Right cardiac atrium (tissue), 5 donors: ENCODE results near the gene C16orf87. TPM values are rescaled to one million over a fixed set of nuclear protein-coding genes. Genes with fewer than 3 reads are reported as not detected.
"Not testable (repeated sequence)": the region's sequence is repeated elsewhere in the genome, so short reads cannot be mapped to it uniquely, and the experiment has no call there.

ENCODE experiments used
- ATAC-seq, 2 donors: fragments of 200-7000 bp; cut with Tn5 transposase; one replicate each; pipeline versions ENCODE4 v1.8.0 to v1.9.1; 2020; ENCODE audit warnings: moderate library complexity in 2 of 2, mild to moderate bottlenecking in 1 of 2
- DNase-seq, 3 donors: peaks; one replicate each; pipeline ENCODE4 v3.0.0-alpha.2; 2020
- H3K27ac ChIP-seq: one replicate; pipeline ENCODE4 v1.5.1; 2013; ENCODE audit warnings: mild to moderate bottlenecking, low read length, control low read depth, moderate library complexity
- H3K27me3 ChIP-seq: one replicate; pipeline ENCODE4 v1.6.1; 2013; ENCODE audit not compliant: control insufficient read depth, insufficient read depth
- H3K4me1 ChIP-seq: one replicate; pipeline ENCODE4 v1.6.1; 2013; ENCODE audit warnings: low read length; ENCODE audit not compliant: control insufficient read depth, insufficient read depth
- H3K4me3 ChIP-seq: one replicate; pipeline ENCODE4 v1.5.1; 2013; ENCODE audit warnings: low read length, control low read depth
- H3K9me3 ChIP-seq: one replicate; pipeline ENCODE4 v1.6.1; 2013; ENCODE audit warnings: low read length; ENCODE audit not compliant: control insufficient read depth
- WGBS: extraction: QIAGEN DNeasy Blood & Tissue Kit; methylation state at CpG from one replicate; pipeline ENCODE4 v1.1.7; 2013; 5-methylcytosine and 5-hydroxymethylcytosine counted together
- intact Hi-C, 4 donors: fragments of 100-400 bp; cut with DNase I; formaldehyde crosslinking; loops; one replicate each; pipeline versions ENCODE4 v1.11.0 to v1.14.0; 2022 to 2023
- polyA plus RNA-seq: library from polyadenylated mRNA; stranded (reverse); fragments of 200-250 nt; gene quantifications from one replicate; pipeline ENCODE4 v1.2.3, GENCODE V29; 2013
- total RNA-seq, 4 donors: library from RNA; stranded (reverse); fragmentation: NEBNext Ultra II Directional; extraction: Animal tissue kit (Norgen Biotek cat#: 25700); gene quantifications; one replicate each; pipeline ENCODE4 v1.2.1, GENCODE V29; 2021
- donor health status: healthy with polysubstance abuse.
- donor health status: DM: no; HTN: yes; CAD: no.
- donor health status: DM: no; HTN: no; CAD: no.
- donor health status: DM: no; HTN: yes; CAD: no; lungs with severe emphysema.
- donor health status: DM: yes; HTN: yes; CAD: no.

The C16orf87 gene
- total and polyA plus RNA-seq, 5 donors = 7.5 to 16.7 (median 14.2) TPM

DNA sequence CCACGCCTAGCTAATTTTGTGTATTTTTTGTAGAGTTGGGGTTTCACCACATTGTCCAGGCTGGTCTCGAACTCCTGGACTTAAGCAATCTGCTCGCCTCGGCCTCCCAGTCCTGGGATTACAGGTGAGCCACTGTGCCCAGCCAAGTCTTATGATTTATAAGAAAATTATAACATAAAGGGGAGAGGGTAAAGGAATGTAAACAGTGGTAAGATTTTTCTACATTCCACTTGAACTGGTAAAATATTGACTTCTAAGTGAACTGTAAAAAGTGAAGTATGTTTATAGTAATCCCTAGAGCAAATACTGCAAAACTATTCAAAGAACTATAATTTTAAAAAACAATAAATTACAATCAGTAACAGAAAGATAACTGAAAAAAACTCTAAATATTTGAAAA, 33.5 kb downstream of the C16orf87 start:
- Histone ChIP-seq H3K4me3 (no peak overlapping the region), H3K27me3 (no peaks in the 10 kb centered on the region), H3K9me3 (no peaks in the 10 kb centered on the region), H3K27ac (no peak overlapping the region), H3K4me1 (no peaks in the 10 kb centered on the region)
- 97% methylated on average over 4 of the region's 4 CpGs for WGBS
- DNase-seq = no peak
- no peak for ATAC-seq
- intact Hi-C loops = no loop called here

DNA sequence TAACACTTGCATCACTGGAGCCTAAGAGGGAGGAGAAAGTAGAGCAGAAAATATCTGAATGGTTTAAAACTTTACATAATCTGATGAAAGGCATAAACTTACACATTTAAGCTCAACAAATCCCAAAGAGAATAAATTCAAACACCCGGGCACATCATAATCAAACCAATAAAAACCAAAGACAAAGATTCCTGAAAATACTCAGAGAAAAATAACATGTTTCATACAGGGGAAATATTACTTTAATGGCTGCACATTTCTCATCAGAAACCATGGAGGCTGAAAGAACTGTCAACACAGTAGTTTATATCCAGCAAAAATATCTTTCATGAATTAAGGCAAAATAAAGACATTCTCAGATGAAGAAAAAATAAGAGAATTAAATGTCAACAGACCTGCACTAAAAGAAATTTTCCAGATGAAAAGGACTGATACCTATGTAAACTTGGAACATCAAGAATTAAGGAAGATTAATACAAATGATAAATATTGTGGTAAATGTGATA, 34.2 kb downstream of the C16orf87 start:
- no peak for ATAC-seq
- WGBS = 100% methylated on average over 1 of the region's 1 CpG
- no peak overlapping the region for H3K27ac ChIP-seq
- no peak overlapping the region for H3K4me3 ChIP-seq
- no peaks in the 10 kb centered on the region for H3K27me3 ChIP-seq
- no peak for DNase-seq
- intact Hi-C loops = no loop called here
- H3K4me1 ChIP-seq = no peaks in the 10 kb centered on the region
- no peaks in the 10 kb centered on the region for H3K9me3 ChIP-seq

DNA sequence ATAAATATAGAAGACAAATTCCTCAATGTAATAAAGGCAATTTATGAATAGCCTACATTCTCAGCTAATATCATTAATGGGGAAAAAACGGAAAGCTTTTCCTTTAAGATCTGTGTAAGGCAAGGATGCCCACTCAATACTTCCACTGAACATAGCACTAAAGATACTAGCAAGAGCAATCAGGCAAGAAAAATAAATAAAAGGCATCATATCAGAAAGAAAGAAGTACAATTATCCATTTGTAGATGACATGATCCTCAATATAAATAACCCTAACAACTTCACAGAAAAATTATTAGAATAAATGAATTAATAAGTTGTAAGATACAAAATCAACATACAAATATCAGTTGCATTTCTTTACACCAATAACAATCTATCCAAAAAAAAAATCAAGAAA, 37.1 kb downstream of the C16orf87 start:
- Histone ChIP-seq H3K4me3 (no peak overlapping the region), H3K27ac (no peak overlapping the region), H3K9me3 (no peaks in the 10 kb centered on the region), H3K27me3 (no peaks in the 10 kb centered on the region), H3K4me1 (no peaks in the 10 kb centered on the region)
- intact Hi-C loops = no loop called here
- WGBS = 96% methylated on average over 1 of the region's 1 CpG
- DNase-seq = no peak
- no peak for ATAC-seq

DNA sequence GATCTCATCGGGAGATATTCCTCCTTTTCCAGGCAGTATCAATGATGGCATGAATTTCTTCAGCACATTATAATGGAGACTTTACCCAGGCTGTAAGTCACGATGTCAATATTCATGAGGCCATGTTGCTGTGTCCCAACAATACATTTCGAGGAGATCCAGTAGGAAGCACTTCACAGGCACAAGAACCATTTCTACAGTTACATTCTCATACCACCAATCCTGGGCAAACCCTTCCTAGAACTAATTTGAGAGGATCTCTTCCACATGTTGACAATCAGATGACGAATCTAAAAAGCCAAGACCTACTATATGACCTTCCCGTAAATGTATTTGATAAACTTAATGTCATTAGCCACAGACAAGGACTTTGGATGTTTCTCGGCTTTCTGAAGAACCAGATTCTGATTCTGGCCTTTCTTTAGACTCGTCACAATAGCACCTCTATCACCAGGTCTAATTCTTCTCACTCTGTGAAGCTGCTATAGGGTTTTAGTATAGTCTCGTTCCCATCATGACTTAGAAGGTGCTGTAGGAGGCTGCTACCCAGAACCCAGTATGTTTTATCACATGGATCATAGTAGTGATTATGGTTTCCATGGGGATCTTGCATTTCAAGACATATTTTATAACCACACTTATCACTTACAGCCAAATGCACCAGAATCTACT, 40.2 kb downstream of the C16orf87 start:
- no peaks in the 10 kb centered on the region for H3K27me3 ChIP-seq
- ATAC-seq (no peak), DNase-seq (no peak)
- H3K27ac ChIP-seq = no peak overlapping the region
- H3K4me1 ChIP-seq = no peaks in the 10 kb centered on the region
- H3K4me3 ChIP-seq = peak overlapping the region; percentile 61
- H3K9me3 ChIP-seq = no peaks in the 10 kb centered on the region
- 83% methylated on average over 8 of the region's 8 CpGs for whole genome bisulfite sequencing
- intact Hi-C loops = no loop called here

DNA sequence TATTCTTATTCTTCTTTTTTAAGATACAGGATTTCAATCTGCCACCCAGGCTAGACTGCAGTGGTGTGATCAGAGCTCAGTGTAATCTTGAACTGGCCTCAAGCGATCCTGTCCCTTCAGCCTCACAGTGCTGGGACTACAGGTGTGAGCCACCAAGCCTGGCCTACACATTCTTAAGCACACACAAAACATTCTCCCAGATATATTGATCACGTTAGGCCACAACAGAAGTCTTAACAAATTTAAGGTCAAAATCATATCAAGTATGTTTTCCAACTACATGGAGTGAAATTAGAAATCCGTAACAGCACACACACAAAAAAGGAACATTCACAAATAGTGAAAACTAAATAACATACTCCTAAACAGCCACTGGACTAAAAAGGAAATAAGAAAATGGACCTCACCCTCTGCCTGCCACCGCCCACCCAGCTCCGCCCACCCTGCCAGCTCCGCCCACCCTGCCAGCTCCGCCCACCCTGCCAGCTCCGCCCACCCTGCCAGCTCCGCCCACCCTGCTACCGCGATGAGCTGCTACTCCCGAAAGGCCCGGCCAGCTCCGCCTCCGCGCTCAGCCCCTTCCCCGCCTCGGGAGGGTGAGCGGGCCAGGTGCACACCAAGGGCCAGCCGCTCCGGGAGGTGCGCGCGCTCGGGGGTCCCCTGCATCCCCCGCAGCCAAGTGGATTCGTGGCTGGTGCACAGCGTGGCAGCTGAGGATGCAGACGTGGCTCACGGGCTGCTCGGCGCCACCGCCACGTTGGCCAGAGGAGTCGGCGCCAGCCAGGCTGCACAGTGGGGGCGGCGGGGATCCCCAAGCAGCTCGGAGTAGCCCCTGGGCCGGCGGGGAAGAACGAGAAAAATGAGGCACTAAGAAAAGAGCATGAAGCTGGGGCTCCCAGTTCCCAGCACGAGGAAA, 41.2 kb downstream of the C16orf87 start:
- Histone ChIP-seq H3K27me3 (no peaks in the 10 kb centered on the region), H3K4me3 (peak overlapping the region; percentile 61), H3K4me1 (no peaks in the 10 kb centered on the region), H3K27ac (peak overlapping the region; percentile 71), H3K9me3 (no peaks in the 10 kb centered on the region)
- WGBS = 10% methylated on average over 43 of the region's 43 CpGs
- intact Hi-C loops = no loop called here
- DNase-seq = peak; percentile 76 to 92 (median 90)
- peak; percentile 98 to 99 for ATAC-seq

DNA sequence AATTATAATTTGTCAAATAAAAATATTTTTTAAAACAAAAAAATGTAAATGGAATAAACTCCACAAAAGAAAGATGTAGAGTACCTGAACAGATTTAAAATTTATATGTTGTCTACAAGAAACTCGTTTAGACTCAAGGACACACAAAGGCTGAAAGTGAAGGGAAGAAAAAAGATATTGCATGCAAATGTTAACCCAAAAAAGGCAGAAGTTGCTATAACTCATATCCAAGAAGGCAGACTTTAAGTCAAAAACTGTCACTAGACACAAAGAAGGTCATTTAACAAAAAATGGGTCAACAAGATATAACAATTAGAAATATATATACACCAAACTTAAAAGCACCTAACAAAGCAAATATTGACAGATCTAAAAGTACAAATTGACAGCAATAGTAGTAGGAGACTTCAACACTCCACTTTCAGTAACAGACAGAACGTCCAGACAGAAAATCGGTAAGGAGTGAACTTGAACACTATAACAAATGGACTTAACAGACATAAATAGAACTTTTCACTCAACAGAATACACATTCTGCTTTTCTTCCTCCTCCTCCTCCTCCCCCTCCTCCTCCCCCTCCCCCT, 42.0 kb downstream of the C16orf87 start:
- Histone ChIP-seq H3K9me3 (no peaks in the 10 kb centered on the region), H3K4me1 (no peaks in the 10 kb centered on the region), H3K4me3 (no peak overlapping the region), H3K27ac (no peak overlapping the region), H3K27me3 (no peaks in the 10 kb centered on the region)
- DNase-seq (no peak), ATAC-seq (no peak)
- intact Hi-C loops = no loop called here
- WGBS = 74% methylated on average over 3 of the region's 3 CpGs

DNA sequence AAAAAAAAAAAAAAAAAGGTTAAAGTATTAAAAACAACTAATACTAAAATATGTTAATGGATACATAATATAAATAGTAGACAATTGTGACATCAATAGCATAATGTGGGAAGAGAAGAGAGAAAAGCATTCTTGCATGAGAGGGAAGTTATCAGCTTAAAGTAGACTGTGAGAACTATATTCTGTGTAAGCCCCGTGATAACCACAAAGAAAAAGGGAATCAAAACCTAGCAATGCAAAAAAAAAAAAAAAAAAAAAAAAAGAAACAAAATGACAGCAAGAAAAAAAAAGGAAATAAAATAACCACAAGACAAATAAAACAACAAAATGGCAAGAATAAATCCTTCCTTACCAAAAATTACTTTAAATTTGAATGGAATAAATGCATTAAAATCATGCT, 43.1 kb downstream of the C16orf87 start:
- Histone ChIP-seq H3K27me3 (no peaks in the 10 kb centered on the region), H3K4me3 (no peak overlapping the region), H3K27ac (no peak overlapping the region), H3K9me3 (no peaks in the 10 kb centered on the region), H3K4me1 (no peaks in the 10 kb centered on the region)
- intact Hi-C loops = no loop called here
- no peak for ATAC-seq
- WGBS = 80% methylated on average over 1 of the region's 1 CpG
- no peak for DNase-seq

DNA sequence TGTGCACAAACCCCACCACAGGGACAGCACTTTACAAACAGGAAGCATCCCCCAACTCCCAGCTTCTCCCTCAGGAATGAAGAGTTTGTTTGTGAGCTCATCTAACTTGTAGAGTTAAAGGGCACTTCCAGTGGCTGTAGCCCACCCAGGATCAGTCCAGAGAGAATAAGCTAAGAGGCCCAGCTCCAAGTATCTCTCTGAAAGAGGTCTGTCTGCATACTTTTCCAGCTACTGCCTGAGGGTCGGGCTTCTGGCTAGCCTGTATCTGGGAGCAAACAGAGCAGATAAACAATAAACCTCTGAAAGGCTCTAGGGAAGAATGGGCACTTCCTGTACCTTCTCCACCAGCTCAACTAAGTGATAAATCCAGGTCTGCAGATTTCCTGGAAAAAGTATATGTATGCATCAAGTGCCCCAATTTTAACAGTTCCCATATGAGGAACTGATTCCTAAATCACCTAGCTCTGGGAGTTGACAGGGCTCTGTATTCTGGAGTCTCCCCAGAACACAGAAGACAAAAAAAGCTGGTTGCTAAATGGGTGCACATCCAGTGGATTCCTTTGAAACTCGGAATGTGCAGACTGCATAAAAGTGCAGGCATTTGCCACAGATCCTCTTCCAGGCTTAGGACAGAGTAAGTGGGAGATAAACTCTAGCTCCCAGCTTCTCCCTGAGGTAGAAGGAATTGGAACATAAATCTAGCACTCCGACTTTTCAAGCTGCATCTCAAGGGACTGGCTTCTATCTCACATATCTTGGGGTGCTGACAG, 45.7 kb downstream of the C16orf87 start:
- Histone ChIP-seq H3K4me3 (no peak overlapping the region), H3K4me1 (no peaks in the 10 kb centered on the region), H3K9me3 (no peaks in the 10 kb centered on the region), H3K27me3 (no peaks in the 10 kb centered on the region), H3K27ac (no peak overlapping the region)
- intact Hi-C loops = no loop called here
- ATAC-seq (no peak), DNase-seq (no peak)
- 24% methylated on average over 3 of the region's 3 CpGs for WGBS

DNA sequence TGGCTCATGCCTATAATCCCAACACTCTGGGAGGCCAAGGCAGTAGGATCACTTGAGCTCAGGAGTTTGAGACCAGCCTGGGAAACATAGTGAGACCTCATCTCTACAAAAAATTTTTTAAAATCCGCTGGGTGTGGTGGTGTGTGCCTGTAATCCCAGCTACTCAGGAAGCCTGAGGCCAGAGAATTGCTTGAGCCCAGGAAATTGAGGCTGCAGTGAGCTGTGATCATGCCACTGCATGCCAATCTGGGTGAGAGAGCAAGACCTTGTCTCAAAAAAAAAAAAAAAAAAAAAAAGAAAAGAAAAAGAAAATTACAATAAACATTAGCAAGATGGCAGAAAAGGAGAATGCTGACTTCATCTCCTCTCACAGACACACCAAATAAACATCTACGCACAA, 46.4 kb downstream of the C16orf87 start:
- H3K27ac ChIP-seq, DNase-seq, H3K9me3 ChIP-seq, H3K4me1 ChIP-seq, H3K4me3 ChIP-seq, H3K27me3 ChIP-seq, intact Hi-C loops, ATAC-seq: not testable (repeated sequence)
- WGBS = 83% methylated on average over 2 of the region's 2 CpGs

DNA sequence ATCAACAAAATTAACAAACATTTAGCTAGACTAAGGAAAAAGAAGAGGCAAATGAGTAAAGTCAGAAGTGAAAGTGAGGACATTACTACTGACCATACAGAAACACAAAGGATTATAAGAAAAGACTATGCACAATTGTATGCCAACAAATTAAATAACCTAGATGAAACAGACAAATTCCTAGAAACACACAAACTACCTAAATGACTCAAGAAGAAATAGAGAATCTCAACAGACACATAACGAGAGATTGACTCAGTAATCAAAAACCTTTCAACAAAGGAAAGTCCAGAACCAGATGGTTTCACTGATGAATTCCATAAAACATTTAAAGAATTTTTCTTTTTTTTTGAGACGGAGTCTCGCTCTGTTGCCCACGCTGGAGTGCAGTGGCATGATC, 47.2 kb downstream of the C16orf87 start:
- WGBS = 84% methylated on average over 4 of the region's 4 CpGs
- no peak for ATAC-seq
- intact Hi-C loops = no loop called here

More for the DNA sequence above, 47.2 kb downstream of the C16orf87 start:
- Histone ChIP-seq H3K27ac (no peak overlapping the region), H3K4me3 (no peak overlapping the region), H3K4me1 (no peaks in the 10 kb centered on the region), H3K27me3 (no peaks in the 10 kb centered on the region), H3K9me3 (no peaks in the 10 kb centered on the region)
- no peak for DNase-seq
